SK-N-SH (cell line): ENCODE data around the gene SLCO3A1. TPM values are rescaled to one million over a fixed set of nuclear protein-coding genes. Genes with fewer than 3 reads are reported as not detected.

Experiments used
- CTCF ChIA-PET: fragments of 300-600, 350-600 bp; formaldehyde crosslinking; extraction: SDS; loops from one replicate; lab custom pipeline; 2021; lab: Yijun Ruan, JAX
- POLR2A ChIA-PET: fragments of 350-600 bp; sonication (Branson Sonifier 250); formaldehyde crosslinking; extraction: SDS; loops from one replicate; lab custom pipeline; 2020; ENCODE audit warnings: antibody characterized with exemption, inconsistent platforms; lab: Yijun Ruan, JAX
- DNase-seq: peaks from one replicate; pipeline ENCODE4 v3.0.0; 2012
- H2AFZ ChIP-seq: fragments of 200-600 bp; sonication (generic); 2 replicates; pipeline ENCODE4 v1.8.1; 2016; ENCODE audit warnings: antibody characterized with exemption, mild to moderate bottlenecking, low read depth
- H3F3A ChIP-seq: fragments of 200-600 bp; sonication (generic); replicated peaks from 2 replicates; pipeline ENCODE3; 2016; ENCODE audit warnings: antibody characterized with exemption, mild to moderate bottlenecking; ENCODE audit not compliant: insufficient read depth
- H3K27ac ChIP-seq, 2 experiments: fragments of 200-500 bp in 1 of 2; fragments of 200-600 bp in 1 of 2; sonication (Bioruptor generic) in 1 of 2; sonication (generic), shearing (Covaris generic) in 1 of 2; 2 replicates each; pipeline versions ENCODE4 v1.5.1 to v1.6.1; 2014 to 2016; ENCODE audit warnings: low read depth in 2 of 2, inconsistent platforms in 1 of 2, low read length in 1 of 2, mild to moderate bottlenecking in 1 of 2, mixed read lengths in 1 of 2
- H3K27me3 ChIP-seq: fragments of 200-600 bp; sonication (generic), shearing (Covaris generic); 2 replicates; pipeline ENCODE4 v1.6.1; 2016; ENCODE audit warnings: mixed run types; ENCODE audit not compliant: insufficient read depth
- H3K36me3 ChIP-seq, 2 experiments: fragments of 200-500 bp in 1 of 2; fragments of 200-600 bp in 1 of 2; sonication (Bioruptor generic) in 1 of 2; sonication (generic) in 1 of 2; replicated peaks in 1 of 2; 2 replicates each; pipeline versions ENCODE3 to v1.5.1; 2014 to 2016; ENCODE audit warnings: low read length in 1 of 2, mild to moderate bottlenecking in 1 of 2; ENCODE audit not compliant: insufficient read depth in 2 of 2, control insufficient read depth in 1 of 2
- H3K4me1 ChIP-seq, 2 experiments: fragments of 200-500 bp in 1 of 2; fragments of 200-600 bp in 1 of 2; sonication (Bioruptor generic) in 1 of 2; sonication (generic), shearing (Covaris generic) in 1 of 2; 2 replicates each; pipeline versions ENCODE4 v1.5.1 to v1.6.1; 2014 to 2016; ENCODE audit warnings: low read depth in 1 of 2, low read length in 1 of 2, mixed run types in 1 of 2; ENCODE audit not compliant: insufficient read depth in 2 of 2, control insufficient read depth in 1 of 2
- H3K4me2 ChIP-seq: fragments of 200-600 bp; sonication (generic), shearing (Covaris generic); 2 replicates; pipeline ENCODE4 v1.6.1; 2017; ENCODE audit warnings: mixed run types
- H3K4me3 ChIP-seq, 2 experiments: fragments of 200-500 bp in 1 of 2; fragments of 200-600 bp in 1 of 2; sonication (Bioruptor generic) in 1 of 2; sonication (generic), shearing (Covaris generic) in 1 of 2; 2 replicates each; pipeline versions ENCODE4 v1.5.1 to v1.8.1; 2014 to 2016; ENCODE audit warnings: low read depth in 2 of 2, inconsistent platforms in 1 of 2, low read length in 1 of 2, mild to moderate bottlenecking in 1 of 2, mixed read lengths in 1 of 2, moderate library complexity in 1 of 2
- H3K79me2 ChIP-seq: fragments of 200-600 bp; sonication (generic); 2 replicates; pipeline ENCODE4 v1.8.1; 2017; ENCODE audit warnings: mild to moderate bottlenecking; ENCODE audit not compliant: insufficient read depth
- H3K9ac ChIP-seq: fragments of 200-600 bp; sonication (generic); 2 replicates; pipeline ENCODE4 v1.6.1; 2017; ENCODE audit warnings: mixed run types
- H3K9me2 ChIP-seq: fragments of 200-600 bp; sonication (generic); 2 replicates; pipeline ENCODE4 v1.6.1; 2017; ENCODE audit warnings: mixed run types
- H3K9me3 ChIP-seq: fragments of 200-600 bp; sonication (generic); 2 replicates; pipeline ENCODE4 v1.6.1; 2017; ENCODE audit warnings: mixed run types, mild to moderate bottlenecking, moderate library complexity
- H4K20me1 ChIP-seq: fragments of 200-600 bp; sonication (generic); 2 replicates; pipeline ENCODE4 v1.6.1; 2017; ENCODE audit warnings: mild to moderate bottlenecking, mixed run types; ENCODE audit not compliant: insufficient read depth
- EZH2phosphoT487 ChIP-seq: fragments of 200-600 bp; sonication (generic); IDR thresholded peaks from 2 replicates; pipeline ENCODE4 v1.6.1; 2017; ENCODE audit warnings: low read depth, mixed run types, mild to moderate bottlenecking, antibody characterized with exemption, moderate library complexity, borderline replicate concordance
- GABPA ChIP-seq: IDR thresholded peaks from 2 replicates; pipeline ENCODE4 v1.4.0; 2012; ENCODE audit warnings: low read depth, mild to moderate bottlenecking
- GATA2 ChIP-seq: sonication (generic); formaldehyde crosslinking; IDR thresholded peaks from 2 replicates; pipeline ENCODE4 v1.5.0; 2020; ENCODE audit warnings: mild to moderate bottlenecking, missing genetic modification reagents
- MXI1 ChIP-seq: IDR thresholded peaks from 2 replicates; pipeline ENCODE4 v1.6.1; 2012; ENCODE audit warnings: mild to moderate bottlenecking, low read depth, low read length, improper control_type of control experiment
- NFIC ChIP-seq: IDR thresholded peaks from 2 replicates; pipeline ENCODE4 v1.4.0; 2012; ENCODE audit warnings: borderline replicate concordance
- PBX3 ChIP-seq: IDR thresholded peaks from 2 replicates; pipeline ENCODE4; 2012
- POLR2AphosphoS5 ChIP-seq: IDR thresholded peaks from 2 replicates; pipeline ENCODE4 v1.6.1; 2012; ENCODE audit warnings: low read depth, low read length
- RAD21 ChIP-seq: IDR thresholded peaks from 2 replicates; pipeline ENCODE4 v1.6.1; 2012; ENCODE audit warnings: mild to moderate bottlenecking, low read length
- RFX5 ChIP-seq: IDR thresholded peaks from 2 replicates; pipeline ENCODE4 v1.6.1; 2012; ENCODE audit warnings: mild to moderate bottlenecking, improper control_type of control experiment, low read length
- SIN3A ChIP-seq: IDR thresholded peaks from 2 replicates; pipeline ENCODE4 v1.6.1; 2012; ENCODE audit warnings: low read depth, mild to moderate bottlenecking, low read length, moderate library complexity, borderline replicate concordance
- SMC3 ChIP-seq: IDR thresholded peaks from 2 replicates; pipeline ENCODE4 v1.6.1; 2012; ENCODE audit warnings: low read depth, low read length, improper control_type of control experiment
- TAF1 ChIP-seq: IDR thresholded peaks from 2 replicates; pipeline ENCODE4 v1.6.1; 2012; ENCODE audit warnings: low read depth, mild to moderate bottlenecking, low read length, moderate library complexity, borderline replicate concordance
- TCF12 ChIP-seq: IDR thresholded peaks from 2 replicates; pipeline ENCODE4 v1.4.0; 2012
- USF2 ChIP-seq: fragments of 150-350 bp; IDR thresholded peaks from 2 replicates; pipeline ENCODE4 v1.6.1; 2017; ENCODE audit warnings: antibody characterized with exemption, low read length, low read depth, borderline replicate concordance
- WGBS: methylation state at CpG from one replicate; pipeline ENCODE4 v1.1.6; 2017; ENCODE audit warnings: low lambda C conversion rate; 5-methylcytosine and 5-hydroxymethylcytosine counted together
- polyA plus RNA-seq, 3 experiments: library from polyadenylated mRNA; depleted of rRNA; stranded (reverse); fragments of >200 nt; gene quantifications; 2 replicates each; pipeline ENCODE4 v1.2.3, GENCODE V29; 2012
- TF ChIP-seq, protein P1 (sequence below): IDR thresholded peaks from 2 replicates; pipeline ENCODE4 v1.4.0; 2012; ENCODE audit warnings: low read depth, borderline replicate concordance
- TF ChIP-seq, protein P2 (sequence below): fragments of 150-350 bp; IDR thresholded peaks from 2 replicates; pipeline ENCODE4 v1.6.1; 2016; ENCODE audit warnings: mild to moderate bottlenecking, low read depth, low read length
- TF ChIP-seq, protein P3 (sequence below): IDR thresholded peaks from 2 replicates; pipeline ENCODE4 v1.4.0; 2012; ENCODE audit warnings: low read depth

Gene SLCO3A1
- polyA plus RNA-seq, 1 of the 3 experiments (the other 2 are of a cell fraction) = 19.7 TPM

- TF ChIP-seq, protein P1, sequence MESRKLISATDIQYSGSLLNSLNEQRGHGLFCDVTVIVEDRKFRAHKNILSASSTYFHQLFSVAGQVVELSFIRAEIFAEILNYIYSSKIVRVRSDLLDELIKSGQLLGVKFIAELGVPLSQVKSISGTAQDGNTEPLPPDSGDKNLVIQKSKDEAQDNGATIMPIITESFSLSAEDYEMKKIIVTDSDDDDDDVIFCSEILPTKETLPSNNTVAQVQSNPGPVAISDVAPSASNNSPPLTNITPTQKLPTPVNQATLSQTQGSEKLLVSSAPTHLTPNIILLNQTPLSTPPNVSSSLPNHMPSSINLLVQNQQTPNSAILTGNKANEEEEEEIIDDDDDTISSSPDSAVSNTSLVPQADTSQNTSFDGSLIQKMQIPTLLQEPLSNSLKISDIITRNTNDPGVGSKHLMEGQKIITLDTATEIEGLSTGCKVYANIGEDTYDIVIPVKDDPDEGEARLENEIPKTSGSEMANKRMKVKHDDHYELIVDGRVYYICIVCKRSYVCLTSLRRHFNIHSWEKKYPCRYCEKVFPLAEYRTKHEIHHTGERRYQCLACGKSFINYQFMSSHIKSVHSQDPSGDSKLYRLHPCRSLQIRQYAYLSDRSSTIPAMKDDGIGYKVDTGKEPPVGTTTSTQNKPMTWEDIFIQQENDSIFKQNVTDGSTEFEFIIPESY = no peak
- TF ChIP-seq GATA2 (no peak), RFX5 (no peak)
- TF ChIP-seq, protein P2, sequence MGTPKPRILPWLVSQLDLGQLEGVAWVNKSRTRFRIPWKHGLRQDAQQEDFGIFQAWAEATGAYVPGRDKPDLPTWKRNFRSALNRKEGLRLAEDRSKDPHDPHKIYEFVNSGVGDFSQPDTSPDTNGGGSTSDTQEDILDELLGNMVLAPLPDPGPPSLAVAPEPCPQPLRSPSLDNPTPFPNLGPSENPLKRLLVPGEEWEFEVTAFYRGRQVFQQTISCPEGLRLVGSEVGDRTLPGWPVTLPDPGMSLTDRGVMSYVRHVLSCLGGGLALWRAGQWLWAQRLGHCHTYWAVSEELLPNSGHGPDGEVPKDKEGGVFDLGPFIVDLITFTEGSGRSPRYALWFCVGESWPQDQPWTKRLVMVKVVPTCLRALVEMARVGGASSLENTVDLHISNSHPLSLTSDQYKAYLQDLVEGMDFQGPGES = no peak
These were observed 76.6 kb downstream of the SLCO3A1 start (continued) for GRCh38 chr15:91930092-91930491.

DNA sequence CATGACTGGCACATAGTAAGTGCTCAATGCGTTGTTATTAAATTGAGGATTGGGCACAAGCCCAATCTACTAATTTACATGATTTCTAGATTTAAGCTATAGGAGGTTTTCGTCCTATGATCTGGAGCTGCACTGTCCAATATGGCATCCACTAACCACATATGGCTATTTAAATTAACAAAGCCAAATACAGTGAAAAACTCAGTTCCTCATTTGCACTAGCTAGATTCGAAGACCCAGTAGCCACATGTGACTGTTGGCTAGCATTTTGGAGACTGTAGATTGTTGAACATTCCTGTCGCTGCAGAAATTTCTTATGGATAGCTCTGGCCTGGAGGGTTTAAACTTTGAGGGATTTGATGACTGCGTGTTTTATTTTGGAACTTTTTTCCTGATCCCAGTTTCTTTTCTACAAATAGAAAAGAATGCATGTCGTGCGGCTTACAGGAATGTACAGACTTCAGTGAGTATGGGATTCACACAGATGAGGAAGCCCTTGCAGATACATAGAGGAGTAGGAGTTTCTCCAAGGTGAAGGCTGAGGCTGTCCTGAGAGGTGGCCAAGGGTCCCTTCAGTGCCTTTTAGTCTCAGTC lies 82.8 kb downstream of the SLCO3A1 start:
- no peaks in the 10 kb centered on the region for H3K9me2 ChIP-seq
- peaks cover 0 to 12% of the 10 kb centered on the region in 2 experiments; a peak in 1 of 4 replicates for H3K4me1 ChIP-seq
- TF ChIP-seq POLR2AphosphoS5 = no peak
- TF ChIP-seq GABPA = no peak
- no peak for TF ChIP-seq PBX3
- TF ChIP-seq SMC3 = no peak
- no peak for TF ChIP-seq MXI1
- TF ChIP-seq RFX5 = no peak
- TF ChIP-seq TAF1 = no peak
- no peak for TF ChIP-seq NFIC
- no peak for TF ChIP-seq SIN3A
- TF ChIP-seq USF2 = no peak
- no peak for TF ChIP-seq EZH2phosphoT487
- TF ChIP-seq RAD21 = no peak
- TF ChIP-seq, protein P3, sequence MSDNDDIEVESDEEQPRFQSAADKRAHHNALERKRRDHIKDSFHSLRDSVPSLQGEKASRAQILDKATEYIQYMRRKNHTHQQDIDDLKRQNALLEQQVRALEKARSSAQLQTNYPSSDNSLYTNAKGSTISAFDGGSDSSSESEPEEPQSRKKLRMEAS = no peak
- TF ChIP-seq TCF12 = no peak
- no peak overlapping the region for H2AFZ ChIP-seq
- H3K4me3 ChIP-seq = no peak overlapping the region
- H3K79me2 ChIP-seq = no peaks in the 10 kb centered on the region; the same call in 1 of the 2 replicates
- H3F3A ChIP-seq = no peaks in the 10 kb centered on the region
- H3K27me3 ChIP-seq = no peaks in the 10 kb centered on the region
- WGBS = 94% methylated on average over 7 of the region's 7 CpGs
- no peak overlapping the region for H3K27ac ChIP-seq
- no peaks in the 10 kb centered on the region for H3K36me3 ChIP-seq
- ChIA-PET CTCF (interaction anchor here (1.9 kb wide), 2 partner anchors 26 to 142 kb away, joined by 4 to 7 read pairs; no protein-coding TSS in a partner anchor), POLR2A (no interaction called here)
- DNase-seq = no peak
- H4K20me1 ChIP-seq = no peaks in the 10 kb centered on the region
- no peak overlapping the region for H3K4me2 ChIP-seq
- no peaks in the 10 kb centered on the region for H3K9me3 ChIP-seq
- no peak overlapping the region for H3K9ac ChIP-seq
